ENCODE data around the gene RALGAPA1. TPM values are rescaled to one million over a fixed set of nuclear protein-coding genes. Genes with fewer than 3 reads are reported as not detected.
"Not testable (repeated sequence)": the region's sequence is repeated elsewhere in the genome, so short reads cannot be mapped to it uniquely, and the experiment has no call there.

Gene RALGAPA1
- total RNA-seq, 1 donor from 2014 or later = 19.5 TPM

GRCh38 chr14:35779368-35779767, 29.7 kb downstream of the RALGAPA1 start:
- H3K4me3 ChIP-seq (ENCODE audit: low read depth, low read length) = no peak overlapping the region
- TF ChIP-seq CTCF (conservative IDR thresholded peaks at IDR 0.05; ENCODE audit: low read depth, low read length) = no peak
- DNase-seq (ENCODE audit: low read depth) = no peak

GRCh38 chr14:35777550-35777949, 31.5 kb downstream of the RALGAPA1 start:
- not testable (repeated sequence) for H3K4me3 ChIP-seq (ENCODE audit: low read depth, low read length); DNase-seq (ENCODE audit: low read depth)

GRCh38 chr14:35776823-35777222, 32.3 kb downstream of the RALGAPA1 start:
- no peak for DNase-seq (ENCODE audit: low read depth)
- TF ChIP-seq CTCF (conservative IDR thresholded peaks at IDR 0.05; ENCODE audit: low read depth, low read length) = no peak
- no peak overlapping the region for H3K4me3 ChIP-seq (ENCODE audit: low read depth, low read length)

GRCh38 chr14:35776085-35776484, 33.0 kb downstream of the RALGAPA1 start:
- not testable (repeated sequence) for H3K4me3 ChIP-seq (ENCODE audit: low read depth, low read length)

GRCh38 chr14:35766700-35767082, 42.4 kb downstream of the RALGAPA1 start:
- DNase-seq (ENCODE audit: low read depth) = no peak
- H3K4me3 ChIP-seq (ENCODE audit: low read depth, low read length) = no peak overlapping the region
- TF ChIP-seq CTCF (conservative IDR thresholded peaks at IDR 0.05; ENCODE audit: low read depth, low read length) = no peak

More at GRCh38 chr14:35776085-35776484, 33.0 kb downstream of the RALGAPA1 start:
- not testable (repeated sequence) for DNase-seq (ENCODE audit: low read depth)

- no peak for TF ChIP-seq CTCF (conservative IDR thresholded peaks at IDR 0.05; ENCODE audit: low read depth, low read length)
- no peak for DNase-seq (ENCODE audit: low read depth)
- no peak overlapping the region for H3K4me3 ChIP-seq (ENCODE audit: low read depth, low read length)
Measured at GRCh38 chr14:35766036-35766699, 42.9 kb downstream of the RALGAPA1 start.

- no peak for DNase-seq (ENCODE audit: low read depth)
- no peak for TF ChIP-seq CTCF (conservative IDR thresholded peaks at IDR 0.05; ENCODE audit: low read depth, low read length)
Measured at GRCh38 chr14:35761922-35762321, 47.2 kb downstream of the RALGAPA1 start.

GRCh38 chr14:35760143-35760542, 49.0 kb downstream of the RALGAPA1 start:
- no peak for DNase-seq (ENCODE audit: low read depth)
- TF ChIP-seq CTCF (conservative IDR thresholded peaks at IDR 0.05; ENCODE audit: low read depth, low read length) = no peak
- H3K4me3 ChIP-seq (ENCODE audit: low read depth, low read length) = no peak overlapping the region

More at GRCh38 chr14:35761922-35762321, 47.2 kb downstream of the RALGAPA1 start:
- no peak overlapping the region for H3K4me3 ChIP-seq (ENCODE audit: low read depth, low read length)
